Adipocyte (in vitro differentiated cells): ENCODE measurements around the gene BCL11A.
A peak's percentile ranks its signal among the peaks of the same experiment; 100 is the strongest.

Source experiments
- DNase-seq: peaks from one replicate; pipeline ENCODE4 v3.0.0-alpha.2; 2015; ENCODE audit warnings: low read depth
- H3K27me3 ChIP-seq: replicated peaks from 2 replicates; pipeline ENCODE4 v1.7.0; 2013; ENCODE audit warnings: mild to moderate bottlenecking, low read length, moderate library complexity; ENCODE audit not compliant: control insufficient read depth, insufficient read depth
- H3K36me3 ChIP-seq: 2 replicates; pipeline ENCODE4 v1.7.0; 2013; ENCODE audit warnings: low read length, mild to moderate bottlenecking, moderate library complexity; ENCODE audit not compliant: control insufficient read depth, insufficient read depth, severe bottlenecking
- H3K4me1 ChIP-seq: 2 replicates; pipeline ENCODE4 v1.7.0; 2013; ENCODE audit warnings: mild to moderate bottlenecking, low read length, moderate library complexity; ENCODE audit not compliant: control insufficient read depth, insufficient read depth
- H3K4me3 ChIP-seq: 2 replicates; pipeline ENCODE4 v1.7.0; 2013; ENCODE audit warnings: mild to moderate bottlenecking, low read length, moderate library complexity
- H3K9ac ChIP-seq: 2 replicates; pipeline ENCODE4 v1.7.0; 2013; ENCODE audit warnings: mild to moderate bottlenecking, low read length, moderate library complexity
- H3K9me3 ChIP-seq: 2 replicates; pipeline ENCODE4 v1.7.0; 2013; ENCODE audit warnings: mild to moderate bottlenecking, low read length, moderate library complexity; ENCODE audit not compliant: control insufficient read depth

BCL11A gene

DNA sequence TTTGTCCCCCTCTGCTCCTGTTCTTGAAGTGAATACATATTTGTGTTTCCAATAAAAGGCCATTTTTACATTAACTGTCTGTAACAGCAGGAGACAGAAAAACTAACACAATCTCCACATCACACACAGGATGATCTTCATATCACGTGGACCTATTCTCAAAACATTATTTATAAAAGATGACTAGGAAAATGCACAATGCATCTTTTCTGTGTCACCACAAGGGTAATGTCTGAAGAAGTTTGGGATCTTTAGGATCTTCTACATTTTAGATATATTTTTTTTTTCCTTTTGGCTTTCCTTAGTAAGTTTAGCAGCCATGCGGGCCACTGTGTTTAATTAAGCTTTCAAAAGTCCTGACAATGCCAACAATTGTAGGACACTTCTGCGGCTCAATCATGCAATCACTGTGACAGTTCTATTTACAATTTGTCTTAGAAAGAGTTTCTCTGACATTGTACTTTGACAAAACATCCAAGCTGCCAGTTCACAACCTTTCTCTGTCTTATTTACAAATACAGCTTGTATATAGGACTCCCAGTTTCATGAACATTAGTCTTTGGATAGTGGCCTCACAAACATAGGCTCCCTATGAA is 12.3 kb downstream of the BCL11A start:
- peaks cover 63% of the 10 kb centered on the region for H3K27me3 ChIP-seq
- no peaks in the 10 kb centered on the region for H3K4me1 ChIP-seq
- no peaks in the 10 kb centered on the region for H3K36me3 ChIP-seq
- H3K9me3 ChIP-seq, result no peaks in the 10 kb centered on the region
- no peak for DNase-seq
- H3K9ac ChIP-seq, result no peak overlapping the region
- no peak overlapping the region for H3K4me3 ChIP-seq

GRCh38 chr2:60540074-60540473 is 13.4 kb downstream of the BCL11A start:
- Histone ChIP-seq H3K4me1 (no peaks in the 10 kb centered on the region), H3K4me3 (no peak overlapping the region)

GRCh38 chr2:60539140-60539539 is 14.3 kb downstream of the BCL11A start:
- no peaks in the 10 kb centered on the region for H3K36me3 ChIP-seq
- no peak for DNase-seq
- H3K27me3 ChIP-seq, result peaks cover 64% of the 10 kb centered on the region
- H3K9ac ChIP-seq, result no peak overlapping the region
- H3K4me1 ChIP-seq, result no peaks in the 10 kb centered on the region
- no peak overlapping the region for H3K4me3 ChIP-seq
- peaks cover 3% of the 10 kb centered on the region for H3K9me3 ChIP-seq

More at GRCh38 chr2:60540074-60540473, 13.4 kb downstream of the BCL11A start:
- H3K27me3 ChIP-seq, result peaks cover 63% of the 10 kb centered on the region
- H3K9me3 ChIP-seq, result peaks cover 3% of the 10 kb centered on the region
- DNase-seq, result no peak
- H3K9ac ChIP-seq, result no peak overlapping the region
- H3K36me3 ChIP-seq, result no peaks in the 10 kb centered on the region

DNA sequence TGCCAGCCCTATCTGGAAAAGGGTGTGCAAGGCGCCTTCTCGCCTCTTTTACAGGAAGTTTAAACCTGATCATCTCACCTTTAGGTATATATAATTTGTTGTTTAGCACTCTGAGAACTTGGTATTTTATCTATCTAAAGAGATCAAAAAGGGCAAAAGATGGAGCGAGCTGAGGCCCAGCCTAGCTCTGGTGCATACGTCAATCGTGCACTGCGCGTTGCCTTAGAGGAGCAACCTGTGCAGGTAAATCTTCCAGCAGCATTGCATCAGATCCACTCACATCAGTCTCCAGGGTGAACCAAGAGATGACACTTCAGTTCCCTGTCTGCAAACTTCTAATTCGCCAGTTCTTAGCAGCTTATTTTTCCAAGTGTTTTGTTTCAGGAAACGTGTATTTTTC is 15.4 kb downstream of the BCL11A start:
- Histone ChIP-seq H3K4me1 (no peaks in the 10 kb centered on the region), H3K9me3 (peaks cover 3% of the 10 kb centered on the region), H3K4me3 (no peak overlapping the region), H3K36me3 (no peaks in the 10 kb centered on the region), H3K27me3 (peaks cover 68% of the 10 kb centered on the region), H3K9ac (no peak overlapping the region)
- no peak for DNase-seq

- Histone ChIP-seq H3K9ac (no peak overlapping the region), H3K9me3 (peaks cover 3% of the 10 kb centered on the region), H3K27me3 (peaks cover 82% of the 10 kb centered on the region), H3K4me3 (no peak overlapping the region), H3K36me3 (no peaks in the 10 kb centered on the region), H3K4me1 (no peaks in the 10 kb centered on the region)
- DNase-seq, result no peak
Observed at GRCh38 chr2:60536746-60537145, 16.7 kb downstream of the BCL11A start.

GRCh38 chr2:60535685-60536312 is 17.7 kb downstream of the BCL11A start:
- Histone ChIP-seq H3K9me3 (peaks cover 3% of the 10 kb centered on the region), H3K9ac (no peak overlapping the region), H3K4me3 (no peak overlapping the region), H3K27me3 (peaks cover 88% of the 10 kb centered on the region), H3K4me1 (no peaks in the 10 kb centered on the region), H3K36me3 (no peaks in the 10 kb centered on the region)
- DNase-seq, result no peak

DNA sequence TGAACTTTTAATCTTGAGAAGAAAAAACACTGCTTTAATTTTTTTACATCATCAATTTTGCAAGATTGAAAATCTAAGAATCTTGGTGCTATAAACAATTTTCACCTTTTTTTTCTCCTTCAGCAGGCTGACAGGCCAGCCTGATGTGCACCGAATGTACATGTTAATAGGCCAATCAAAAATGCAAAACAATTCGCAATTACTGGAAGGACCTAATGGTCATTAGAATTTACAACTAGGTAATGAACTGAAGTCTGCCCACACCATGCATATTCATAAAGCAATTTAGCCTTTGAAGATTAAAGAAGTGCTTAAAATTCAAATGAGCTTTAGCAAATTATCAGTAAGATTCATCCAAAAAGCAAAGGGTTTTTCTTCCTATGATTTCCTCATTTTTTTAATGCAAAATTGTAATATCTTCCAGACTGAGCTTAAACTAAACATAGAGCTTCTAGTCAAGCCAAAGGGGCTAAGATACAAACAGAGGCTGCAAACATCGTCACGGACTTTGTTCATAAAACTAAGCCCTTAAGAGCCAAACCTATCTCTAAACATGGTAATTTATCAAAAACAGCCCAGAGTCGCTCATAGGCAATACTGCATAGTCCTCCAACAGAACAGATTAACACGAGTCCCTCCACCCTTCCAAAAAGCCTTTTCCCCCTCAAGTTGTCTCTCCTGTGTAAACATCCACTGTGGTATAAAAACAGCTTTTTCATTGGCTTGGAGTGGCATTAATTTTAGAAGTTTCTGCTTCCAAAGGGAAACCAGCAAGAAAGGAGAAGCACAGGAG is 18.4 kb downstream of the BCL11A start:
- H3K9me3 ChIP-seq, result peaks cover 3% of the 10 kb centered on the region
- no peaks in the 10 kb centered on the region for H3K4me1 ChIP-seq
- no peaks in the 10 kb centered on the region for H3K36me3 ChIP-seq
- H3K4me3 ChIP-seq, result no peak overlapping the region
- DNase-seq, result no peak
- H3K9ac ChIP-seq, result no peak overlapping the region
- H3K27me3 ChIP-seq, result peaks cover 85% of the 10 kb centered on the region

- Histone ChIP-seq H3K36me3 (no peaks in the 10 kb centered on the region), H3K9ac (no peak overlapping the region), H3K4me3 (no peak overlapping the region), H3K9me3 (peaks cover 3% of the 10 kb centered on the region), H3K4me1 (no peaks in the 10 kb centered on the region), H3K27me3 (peaks cover 87% of the 10 kb centered on the region)
- no peak for DNase-seq
Observed at GRCh38 chr2:60534052-60534685, 19.3 kb downstream of the BCL11A start.

DNA sequence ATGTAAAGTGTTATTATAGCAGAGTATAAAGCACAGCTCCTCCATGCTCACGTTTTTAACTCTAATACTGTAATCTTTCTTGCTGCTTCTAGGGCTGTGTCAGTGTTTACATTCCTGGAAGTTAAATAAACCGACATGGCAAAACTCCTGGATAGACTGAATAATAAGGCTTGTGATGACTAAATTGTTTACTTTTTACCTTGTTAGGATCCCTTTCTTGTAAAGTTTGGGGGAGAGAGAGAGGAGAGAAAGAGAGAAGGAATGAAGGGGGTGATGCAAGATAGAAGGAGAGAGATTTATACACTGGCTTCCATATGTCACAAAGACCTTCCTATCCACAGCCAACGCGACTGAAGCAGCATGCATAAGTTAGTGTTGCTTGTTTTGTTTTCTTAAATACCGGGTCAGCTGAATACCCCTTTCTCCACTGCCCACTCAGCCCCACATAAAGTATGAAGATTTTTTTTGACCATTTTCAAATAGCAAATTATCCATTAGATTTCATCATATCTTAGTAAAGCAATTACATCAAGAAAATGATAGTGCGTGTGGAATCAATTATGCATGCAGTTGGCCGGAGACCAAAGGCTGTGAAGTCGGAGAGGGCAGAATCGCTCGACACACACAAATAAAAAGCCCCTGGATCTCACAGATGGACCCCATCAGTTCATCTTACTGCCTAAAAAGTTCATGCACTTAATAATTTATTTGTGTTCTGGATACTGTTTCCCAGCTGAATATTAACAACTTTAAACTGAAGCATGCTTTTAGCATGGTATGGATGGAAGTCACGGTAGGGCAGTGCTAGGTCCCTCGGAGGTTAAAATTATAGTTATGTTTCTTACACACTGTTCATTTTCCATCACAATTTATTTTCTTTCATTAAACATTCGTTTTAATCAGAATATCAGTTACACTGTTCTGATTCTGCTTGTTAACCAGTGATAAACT is 20.1 kb downstream of the BCL11A start:
- Histone ChIP-seq H3K4me1 (no peaks in the 10 kb centered on the region), H3K9ac (no peak overlapping the region), H3K36me3 (no peaks in the 10 kb centered on the region), H3K9me3 (peaks cover 3% of the 10 kb centered on the region), H3K27me3 (peaks cover 85% of the 10 kb centered on the region), H3K4me3 (no peak overlapping the region)
- DNase-seq, result peak; percentile 62

GRCh38 chr2:60532421-60532820 is 21.0 kb downstream of the BCL11A start:
- Histone ChIP-seq H3K27me3 (peaks cover 78% of the 10 kb centered on the region), H3K4me3 (no peak overlapping the region), H3K9ac (no peak overlapping the region), H3K9me3 (peaks cover 3% of the 10 kb centered on the region), H3K4me1 (peaks cover 9% of the 10 kb centered on the region), H3K36me3 (no peaks in the 10 kb centered on the region)
- peak; percentile 79 for DNase-seq
